ENCODE results near the gene VEPH1.

VEPH1 gene

GRCh38 chr3:157414861-157415260 is 88.4 kb downstream of the VEPH1 start:
- TF ChIP-seq GATA3 (IDR thresholded peaks at IDR 0.05; ENCODE audit: low read depth, low read length) (no peak), GATA2 (IDR thresholded peaks at IDR 0.05; ENCODE audit: low read depth, low read length) (no peak)

DNA sequence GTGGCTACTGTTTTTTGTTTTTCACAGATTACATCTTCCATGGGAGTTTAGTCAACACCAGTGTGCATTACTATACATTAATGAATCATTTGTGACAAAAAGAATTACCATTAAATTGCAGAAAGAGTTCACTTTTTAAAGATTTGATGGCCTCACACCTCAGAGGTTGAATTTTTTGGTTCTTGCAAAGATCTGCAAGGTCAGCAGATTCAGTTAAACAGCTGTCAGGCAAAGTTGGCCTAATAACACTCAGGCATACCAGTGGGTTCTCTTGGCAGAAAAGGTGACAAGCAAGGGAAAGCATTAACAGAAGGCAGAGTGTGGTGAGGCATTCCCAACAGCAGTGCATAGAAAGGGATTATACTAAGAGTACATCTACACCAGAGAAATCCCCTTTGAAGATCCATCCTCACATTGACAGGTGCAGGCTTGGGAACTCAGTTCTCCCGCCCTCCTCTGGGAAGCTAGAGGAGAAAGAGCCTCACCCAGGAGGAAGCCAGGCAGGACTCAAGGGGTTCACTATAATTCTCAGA is 90.8 kb downstream of the VEPH1 start:
- TF ChIP-seq GATA2 (IDR thresholded peaks at IDR 0.05; ENCODE audit: low read depth, low read length) (no peak), GATA3 (IDR thresholded peaks at IDR 0.05; ENCODE audit: low read depth, low read length) (no peak)

DNA sequence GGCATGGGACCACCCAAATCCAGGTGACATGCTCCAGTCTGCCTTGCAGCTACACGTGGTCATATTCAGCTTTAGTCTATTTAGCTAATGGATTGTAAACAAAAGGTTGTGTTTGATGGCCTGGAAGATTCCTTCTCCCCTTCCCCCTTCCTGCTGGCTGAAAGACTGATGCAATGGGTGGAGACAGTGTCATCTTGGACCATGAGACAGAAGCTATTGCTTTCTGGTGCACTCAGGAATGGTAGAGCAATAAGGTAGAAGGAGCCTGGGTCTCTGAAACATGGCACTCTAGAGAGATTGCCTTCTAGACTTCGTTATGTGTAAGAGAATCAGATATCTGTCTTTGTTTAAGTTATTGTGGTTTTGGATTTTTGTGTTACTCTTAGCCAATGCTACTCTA is 92.3 kb downstream of the VEPH1 start:
- no peak for TF ChIP-seq GATA3 (IDR thresholded peaks at IDR 0.05; ENCODE audit: low read depth, low read length)
- TF ChIP-seq GATA2 (IDR thresholded peaks at IDR 0.05; ENCODE audit: low read depth, low read length), result no peak

GRCh38 chr3:157409516-157409915 is 93.7 kb downstream of the VEPH1 start:
- TF ChIP-seq GATA3 (IDR thresholded peaks at IDR 0.05; ENCODE audit: low read depth, low read length) (no peak), GATA2 (IDR thresholded peaks at IDR 0.05; ENCODE audit: low read depth, low read length) (no peak)

GRCh38 chr3:157408499-157409149 is 94.6 kb downstream of the VEPH1 start:
- no peak for TF ChIP-seq GATA3 (IDR thresholded peaks at IDR 0.05; ENCODE audit: low read depth, low read length)
- no peak for TF ChIP-seq GATA2 (IDR thresholded peaks at IDR 0.05; ENCODE audit: low read depth, low read length)

DNA sequence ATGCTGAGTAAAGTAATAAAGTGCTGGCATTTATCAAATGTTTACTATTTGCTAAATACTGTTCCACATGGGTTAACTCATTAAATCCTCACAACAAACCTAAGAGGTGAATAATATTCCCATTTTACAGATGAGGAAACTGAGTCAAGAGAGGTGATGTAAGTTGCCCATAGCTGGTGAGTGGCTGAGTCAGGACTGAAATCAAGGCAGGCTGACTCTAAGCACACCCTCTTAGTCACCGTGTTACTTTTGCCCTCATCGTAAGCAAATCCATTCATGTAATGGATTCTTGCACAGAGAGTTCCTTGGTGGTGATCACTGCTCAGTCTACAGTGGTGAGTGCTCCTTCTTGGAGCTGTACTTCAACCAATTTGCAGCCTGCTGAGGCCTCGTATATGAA is 95.4 kb downstream of the VEPH1 start:
- TF ChIP-seq GATA3 (IDR thresholded peaks at IDR 0.05; ENCODE audit: low read depth, low read length), result no peak

DNA sequence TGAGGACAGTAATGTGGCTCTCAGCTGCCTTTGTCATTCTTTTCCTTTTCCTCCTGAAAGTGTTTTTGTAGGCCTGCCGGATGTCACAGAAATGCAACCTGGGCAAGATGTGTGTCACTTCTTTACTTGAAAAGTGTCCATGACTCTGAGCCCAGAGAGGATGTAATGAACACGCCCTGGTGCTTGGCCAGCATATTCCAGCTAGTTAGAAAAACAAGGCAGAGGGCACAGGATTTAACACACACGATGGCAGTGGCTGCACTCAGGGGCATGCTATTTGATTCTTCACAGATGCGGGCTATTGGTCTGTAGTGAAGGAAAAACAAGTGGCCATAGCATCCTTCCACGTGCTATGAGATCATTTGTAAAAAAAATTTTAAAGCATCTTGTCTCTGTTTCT is 96.8 kb downstream of the VEPH1 start:
- no peak for TF ChIP-seq GATA2 (IDR thresholded peaks at IDR 0.05; ENCODE audit: low read depth, low read length)
- TF ChIP-seq GATA3 (IDR thresholded peaks at IDR 0.05; ENCODE audit: low read depth, low read length), result no peak

GRCh38 chr3:157405457-157405856 is 97.8 kb downstream of the VEPH1 start:
- TF ChIP-seq GATA3 (IDR thresholded peaks at IDR 0.05; ENCODE audit: low read depth, low read length), result no peak
- TF ChIP-seq GATA2 (IDR thresholded peaks at IDR 0.05; ENCODE audit: low read depth, low read length), result no peak

DNA sequence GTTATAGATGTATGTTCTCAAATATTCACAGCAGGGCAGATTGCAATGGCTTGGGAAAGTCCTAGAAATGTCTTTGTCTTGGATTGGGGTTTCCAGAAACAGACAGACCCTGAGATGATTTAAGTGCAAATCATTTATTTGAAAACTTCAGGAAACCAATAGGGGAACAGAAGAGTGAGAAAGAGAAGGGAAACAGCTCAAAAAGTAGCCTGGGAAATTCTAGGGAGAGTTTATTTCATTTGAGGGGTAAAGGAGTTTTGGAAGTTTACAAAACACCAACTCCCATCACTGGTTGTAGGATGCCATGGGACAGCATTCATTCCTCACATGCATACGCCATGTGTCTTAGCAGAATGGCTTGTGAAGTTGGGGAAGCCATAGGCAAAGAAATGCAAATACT is 98.8 kb downstream of the VEPH1 start:
- TF ChIP-seq GATA2 (IDR thresholded peaks at IDR 0.05; ENCODE audit: low read depth, low read length), result no peak

DNA sequence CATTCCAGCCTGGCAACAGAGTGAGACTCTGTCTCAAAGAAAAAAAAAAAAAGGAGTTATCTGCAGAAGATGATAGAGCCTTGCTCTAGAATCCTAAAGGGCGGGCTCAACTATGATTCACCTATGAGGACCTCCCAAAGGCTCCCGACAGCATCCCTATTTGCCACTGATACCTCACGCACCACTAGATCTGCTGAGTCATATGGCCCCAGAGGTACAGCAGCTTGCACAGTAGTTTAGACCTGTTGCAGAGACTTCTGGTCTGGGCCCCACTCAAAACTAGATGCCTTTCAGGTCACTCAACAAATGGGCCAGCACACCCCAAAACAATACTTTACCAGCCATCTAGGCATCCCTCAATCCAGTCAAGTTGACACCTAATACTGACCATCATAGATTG is 104.6 kb downstream of the VEPH1 start:
- no peak for TF ChIP-seq GATA3 (IDR thresholded peaks at IDR 0.05; ENCODE audit: low read depth, low read length)
- no peak for TF ChIP-seq GATA2 (IDR thresholded peaks at IDR 0.05; ENCODE audit: low read depth, low read length)

DNA sequence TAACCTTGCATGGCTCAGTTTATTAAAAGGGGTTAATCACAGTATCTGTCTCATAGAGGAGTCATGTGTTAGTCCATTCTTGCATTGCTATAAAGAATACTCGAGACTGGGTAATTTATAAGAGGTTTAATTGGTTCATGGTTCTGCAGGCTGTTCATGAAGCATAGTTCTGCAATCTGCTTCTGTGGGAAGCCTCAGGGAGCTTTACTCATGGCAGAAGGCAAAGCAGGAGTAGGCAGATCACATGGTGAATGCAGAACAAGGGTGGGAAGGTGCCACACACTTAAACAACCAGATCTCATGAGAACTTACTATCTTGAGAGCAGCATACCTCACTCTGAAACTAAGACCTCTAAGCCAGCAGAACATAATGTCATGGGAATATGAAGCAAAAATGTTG is 108.8 kb downstream of the VEPH1 start:
- no peak for TF ChIP-seq GATA3 (IDR thresholded peaks at IDR 0.05; ENCODE audit: low read depth, low read length)
- no peak for TF ChIP-seq GATA2 (IDR thresholded peaks at IDR 0.05; ENCODE audit: low read depth, low read length)

- TF ChIP-seq GATA3 (IDR thresholded peaks at IDR 0.05; ENCODE audit: low read depth, low read length), result no peak
- no peak for TF ChIP-seq GATA2 (IDR thresholded peaks at IDR 0.05; ENCODE audit: low read depth, low read length)
Measured at GRCh38 chr3:157393113-157393512, 110.1 kb downstream of the VEPH1 start.

GRCh38 chr3:157392104-157392503 is 111.1 kb downstream of the VEPH1 start:
- TF ChIP-seq GATA2 (IDR thresholded peaks at IDR 0.05; ENCODE audit: low read depth, low read length) (no peak), GATA3 (IDR thresholded peaks at IDR 0.05; ENCODE audit: low read depth, low read length) (no peak)

GRCh38 chr3:157390713-157391515 is 112.3 kb downstream of the VEPH1 start:
- TF ChIP-seq GATA2 (IDR thresholded peaks at IDR 0.05; ENCODE audit: low read depth, low read length), result no peak
- TF ChIP-seq GATA3 (IDR thresholded peaks at IDR 0.05; ENCODE audit: low read depth, low read length), result no peak

GRCh38 chr3:157388976-157389375 is 114.2 kb downstream of the VEPH1 start:
- TF ChIP-seq GATA2 (IDR thresholded peaks at IDR 0.05; ENCODE audit: low read depth, low read length) (no peak), GATA3 (IDR thresholded peaks at IDR 0.05; ENCODE audit: low read depth, low read length) (no peak)
